Loucy (cell line): ENCODE measurements around the gene MYH9.

Source experiments
- EZH2phosphoT487 ChIP-seq: fragments of 200-600 bp; IDR thresholded peaks from 2 replicates; pipeline ENCODE4 v1.6.1; 2018; ENCODE audit warnings: antibody characterized with exemption, mild to moderate bottlenecking, moderate library complexity, borderline replicate concordance
- TF ChIP-seq, protein P1 (sequence below): fragments of 200-600 bp; sonication (generic); conservative IDR thresholded peaks from 2 replicates; pipeline ENCODE4 v1.5.1; 2014; ENCODE audit warnings: mild to moderate bottlenecking, antibody characterized with exemption, low read length

DNA sequence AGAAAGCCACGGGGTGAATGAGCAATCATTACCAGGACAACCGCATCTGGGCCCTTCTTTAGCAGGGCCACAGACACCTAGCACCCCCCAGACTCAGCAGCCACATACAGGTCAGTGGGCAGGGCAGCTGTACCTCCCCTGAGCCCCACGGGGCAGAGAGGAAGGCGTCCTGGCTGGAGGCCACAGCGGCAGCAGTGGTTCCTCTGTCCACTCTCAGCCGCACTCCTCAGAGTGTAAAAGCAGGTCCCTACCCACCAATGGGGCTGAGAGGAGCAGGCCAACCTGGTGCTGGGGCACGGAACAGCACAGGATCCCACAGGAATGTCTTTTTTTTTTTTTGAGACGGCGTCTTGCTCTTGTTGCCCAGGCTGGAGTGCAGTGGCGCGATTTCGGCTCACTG is 69.3 kb downstream of the MYH9 start:
- TF ChIP-seq, protein P1, sequence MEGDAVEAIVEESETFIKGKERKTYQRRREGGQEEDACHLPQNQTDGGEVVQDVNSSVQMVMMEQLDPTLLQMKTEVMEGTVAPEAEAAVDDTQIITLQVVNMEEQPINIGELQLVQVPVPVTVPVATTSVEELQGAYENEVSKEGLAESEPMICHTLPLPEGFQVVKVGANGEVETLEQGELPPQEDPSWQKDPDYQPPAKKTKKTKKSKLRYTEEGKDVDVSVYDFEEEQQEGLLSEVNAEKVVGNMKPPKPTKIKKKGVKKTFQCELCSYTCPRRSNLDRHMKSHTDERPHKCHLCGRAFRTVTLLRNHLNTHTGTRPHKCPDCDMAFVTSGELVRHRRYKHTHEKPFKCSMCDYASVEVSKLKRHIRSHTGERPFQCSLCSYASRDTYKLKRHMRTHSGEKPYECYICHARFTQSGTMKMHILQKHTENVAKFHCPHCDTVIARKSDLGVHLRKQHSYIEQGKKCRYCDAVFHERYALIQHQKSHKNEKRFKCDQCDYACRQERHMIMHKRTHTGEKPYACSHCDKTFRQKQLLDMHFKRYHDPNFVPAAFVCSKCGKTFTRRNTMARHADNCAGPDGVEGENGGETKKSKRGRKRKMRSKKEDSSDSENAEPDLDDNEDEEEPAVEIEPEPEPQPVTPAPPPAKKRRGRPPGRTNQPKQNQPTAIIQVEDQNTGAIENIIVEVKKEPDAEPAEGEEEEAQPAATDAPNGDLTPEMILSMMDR = no peak
- no peak for TF ChIP-seq EZH2phosphoT487
